Smooth muscle cell (in vitro differentiated cells): ENCODE results near the gene TEX2. TPM values are rescaled to one million over a fixed set of nuclear protein-coding genes. Genes with fewer than 3 reads are reported as not detected.
A peak's percentile ranks its signal among the peaks of the same experiment; 100 is the strongest.

Experiments
- DNase-seq: peaks from one replicate; lab custom pipeline; 2025; ENCODE audit not compliant: unreplicated experiment; lab: John Stamatoyannopoulos, UW
- H2AFZ ChIP-seq: fragments of 200-600 bp; sonication (generic); 2 replicates; pipeline ENCODE4 v1.6.0; 2016; ENCODE audit warnings: antibody characterized with exemption, low read depth, mild to moderate bottlenecking
- H3F3A ChIP-seq: fragments of 200-600 bp; sonication (generic); 2 replicates; pipeline ENCODE4 v1.6.0; 2017; ENCODE audit warnings: antibody characterized with exemption, low read depth
- H3K27ac ChIP-seq: fragments of 200-600 bp; sonication (generic); 2 replicates; pipeline ENCODE4 v1.5.1; 2016; ENCODE audit warnings: low read depth, mild to moderate bottlenecking
- H3K27me3 ChIP-seq: fragments of 200-600 bp; sonication (generic); 2 replicates; pipeline ENCODE4 v1.6.1; 2016; ENCODE audit warnings: low read depth, mild to moderate bottlenecking
- H3K36me3 ChIP-seq: fragments of 200-600 bp; sonication (generic); 2 replicates; pipeline ENCODE4 v1.5.1; 2016; ENCODE audit warnings: low read depth
- H3K4me1 ChIP-seq: fragments of 200-600 bp; sonication (generic); 2 replicates; pipeline ENCODE4 v1.5.1; 2016; ENCODE audit warnings: low read depth
- H3K4me2 ChIP-seq: fragments of 200-600 bp; sonication (generic); 2 replicates; pipeline ENCODE4 v1.6.0; 2016; ENCODE audit warnings: mild to moderate bottlenecking
- H3K4me3 ChIP-seq: fragments of 200-600 bp; sonication (generic); 2 replicates; pipeline ENCODE4 v1.5.1; 2016; ENCODE audit warnings: mild to moderate bottlenecking
- H3K79me2 ChIP-seq: fragments of 200-600 bp; sonication (generic); 2 replicates; pipeline ENCODE4 v1.6.0; 2016; ENCODE audit warnings: low read depth, mild to moderate bottlenecking
- H3K9ac ChIP-seq: fragments of 200-600 bp; sonication (generic); 2 replicates; pipeline ENCODE4 v1.6.0; 2016; ENCODE audit warnings: low read depth
- H3K9me3 ChIP-seq: fragments of 200-600 bp; sonication (generic); replicated peaks from 2 replicates; pipeline ENCODE4 v1.5.1; 2016; ENCODE audit warnings: low read depth
- H4K20me1 ChIP-seq: fragments of 200-600 bp; sonication (generic); 2 replicates; pipeline ENCODE4 v1.6.0; 2016; ENCODE audit warnings: low read depth
- CTCF ChIP-seq: fragments of 200-600 bp; sonication (generic); IDR thresholded peaks from 2 replicates; pipeline ENCODE4 v1.5.1; 2017; ENCODE audit warnings: borderline replicate concordance, mild to moderate bottlenecking, antibody characterized with exemption; ENCODE audit not compliant: insufficient read depth, poor library complexity, severe bottlenecking
- whole genome bisulfite sequencing: methylation state at CpG from one replicate; pipeline ENCODE4 v1.1.7; 2016; ENCODE audit warnings: low lambda C conversion rate; 5-methylcytosine and 5-hydroxymethylcytosine counted together
- polyA plus RNA-seq: library from polyadenylated mRNA; unstranded; fragments of >200 nt; fragmentation: Nextera tagmentation; extraction: Ambion mirVana; gene quantifications from 2 replicates; pipeline ENCODE4 v1.2.1, GENCODE V29; 2016
- total RNA-seq: library from RNA; depleted of rRNA; stranded (reverse); fragments of >200 nt; gene quantifications from 2 replicates; pipeline ENCODE4 v1.2.3, GENCODE V29; 2014

The TEX2 gene
- total and polyA plus RNA-seq, 2 experiments from 2014 or later = 8.6 to 26.2 TPM

- no peak overlapping the region for H3K27ac ChIP-seq
- no peaks in the 10 kb centered on the region for H3K36me3 ChIP-seq
- no peak overlapping the region for H2AFZ ChIP-seq
- H3K4me3 ChIP-seq = no peak overlapping the region
- H3K4me1 ChIP-seq = no peaks in the 10 kb centered on the region
- WGBS = 85% methylated on average over 5 of the region's 5 CpGs
- no peaks in the 10 kb centered on the region for H3K9me3 ChIP-seq
- TF ChIP-seq CTCF = no peak
- H3K9ac ChIP-seq = no peak overlapping the region
- H4K20me1 ChIP-seq = no peaks in the 10 kb centered on the region
- DNase-seq = no peak
- no peaks in the 10 kb centered on the region for H3K27me3 ChIP-seq
- no peaks in the 10 kb centered on the region for H3F3A ChIP-seq
- no peaks in the 10 kb centered on the region for H3K79me2 ChIP-seq
- H3K4me2 ChIP-seq = no peak overlapping the region
Measured at GRCh38 chr17:64296246-64296645, 33.2 kb upstream of the TEX2 start.

DNA sequence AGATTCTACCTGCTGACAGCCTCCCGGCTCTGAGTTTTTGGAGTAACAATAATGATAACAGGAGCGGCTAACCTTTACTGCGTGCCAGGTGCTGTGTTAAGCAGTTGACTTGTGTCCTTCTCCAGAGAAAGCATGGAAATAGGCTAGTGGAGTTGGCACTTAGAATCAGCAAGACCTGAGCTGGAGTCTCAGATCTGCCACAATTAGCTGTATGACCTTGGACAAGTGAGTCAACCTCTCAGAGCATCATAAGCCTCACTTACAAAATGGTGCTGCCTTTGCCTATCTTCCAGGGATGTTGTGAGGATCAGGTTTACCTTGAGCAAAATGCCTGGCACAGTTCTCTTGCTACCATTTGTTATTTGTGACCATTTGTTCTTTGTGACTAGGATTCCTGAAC, 32.1 kb upstream of the TEX2 start:
- DNase-seq = no peak
- Histone ChIP-seq H3K9me3 (no peaks in the 10 kb centered on the region), H3K27ac (no peak overlapping the region), H3K36me3 (no peaks in the 10 kb centered on the region), H3K27me3 (no peaks in the 10 kb centered on the region), H3F3A (no peaks in the 10 kb centered on the region), H3K4me1 (no peaks in the 10 kb centered on the region), H3K9ac (no peak overlapping the region), H3K4me2 (no peak overlapping the region), H3K4me3 (no peak overlapping the region), H4K20me1 (no peaks in the 10 kb centered on the region), H2AFZ (no peak overlapping the region), H3K79me2 (no peaks in the 10 kb centered on the region)
- TF ChIP-seq CTCF = no peak
- 97% methylated on average over 3 of the region's 3 CpGs for WGBS

DNA sequence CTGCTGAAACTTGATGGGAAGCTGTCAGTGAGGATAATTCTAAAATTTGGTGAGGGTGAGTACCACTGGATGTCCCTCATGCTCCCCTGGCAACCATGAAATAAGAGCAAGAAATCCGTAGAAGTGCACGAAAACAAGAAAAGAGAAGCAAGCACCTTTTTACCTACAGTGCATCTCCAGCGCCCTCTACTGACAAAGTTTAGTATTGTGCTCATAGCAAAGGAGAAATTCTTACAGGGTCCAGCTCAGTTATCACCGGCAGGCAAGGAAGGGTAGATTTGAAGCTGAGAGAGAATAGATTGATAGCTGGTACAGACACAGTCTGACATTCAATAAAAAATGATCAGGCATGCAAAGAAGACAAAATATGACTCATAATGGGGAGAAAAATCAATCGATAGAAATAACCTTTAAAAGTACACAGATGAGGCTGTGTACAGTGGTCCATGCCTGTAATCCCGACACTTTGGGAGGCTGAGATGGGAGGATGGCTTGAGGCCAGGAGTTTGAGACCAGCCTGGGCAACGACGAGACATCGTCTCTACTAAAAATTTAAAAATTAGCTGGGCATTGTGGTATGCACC, 28.3 kb upstream of the TEX2 start:
- TF ChIP-seq CTCF = peak; percentile 47
- Histone ChIP-seq H3K36me3 (no peaks in the 10 kb centered on the region), H2AFZ (no peak overlapping the region), H3K27me3 (no peaks in the 10 kb centered on the region), H3K9me3 (no peaks in the 10 kb centered on the region), H3F3A (no peaks in the 10 kb centered on the region), H3K4me2 (no peak overlapping the region), H3K4me1 (no peaks in the 10 kb centered on the region), H3K4me3 (no peak overlapping the region), H3K9ac (no peak overlapping the region), H4K20me1 (no peaks in the 10 kb centered on the region), H3K27ac (no peak overlapping the region), H3K79me2 (no peaks in the 10 kb centered on the region)
- 80% methylated on average over 9 of the region's 9 CpGs for WGBS
- no peak for DNase-seq

- TF ChIP-seq CTCF = no peak
- WGBS = 79% methylated on average over 4 of the region's 4 CpGs
Measured at GRCh38 chr17:64289741-64290141, 26.7 kb upstream of the TEX2 start.

More at GRCh38 chr17:64289741-64290141, 26.7 kb upstream of the TEX2 start:
- Histone ChIP-seq H3K79me2 (no peaks in the 10 kb centered on the region), H3K9ac (no peak overlapping the region), H3F3A (no peaks in the 10 kb centered on the region), H3K9me3 (no peaks in the 10 kb centered on the region), H2AFZ (no peak overlapping the region), H3K4me1 (no peaks in the 10 kb centered on the region), H3K4me2 (no peak overlapping the region), H3K27me3 (no peaks in the 10 kb centered on the region), H3K4me3 (no peak overlapping the region), H4K20me1 (no peaks in the 10 kb centered on the region), H3K27ac (no peak overlapping the region), H3K36me3 (no peaks in the 10 kb centered on the region)
- DNase-seq = no peak
